Activated T-cell treated with anti-CD3 and anti-CD28 coated beads, Interleukin-2, amount 50 U/mL, for 48 hours (primary cell): ENCODE results near the gene KCNT1.

ENCODE experiments used
- DNase-seq, 2 experiments: peaks; one replicate each; pipeline ENCODE4 v3.0.0-alpha.2; 2020

The KCNT1 gene

GRCh38 chr9:135673941-135674340 is 28.0 kb upstream of the KCNT1 start:
- DNase-seq: no peak

GRCh38 chr9:135674977-135675376 is 27.0 kb upstream of the KCNT1 start:
- no peak for DNase-seq

GRCh38 chr9:135676891-135677290 is 25.1 kb upstream of the KCNT1 start:
- DNase-seq: no peak

- DNase-seq: no peak
These were observed 24.3 kb upstream of the KCNT1 start for GRCh38 chr9:135677641-135678168.

GRCh38 chr9:135678236-135679017 is 23.6 kb upstream of the KCNT1 start:
- DNase-seq: no peak

GRCh38 chr9:135680056-135680455 is 21.9 kb upstream of the KCNT1 start:
- DNase-seq: no peak

GRCh38 chr9:135681161-135681560 is 20.8 kb upstream of the KCNT1 start:
- no peak for DNase-seq

- DNase-seq: no peak
These were observed 18.5 kb upstream of the KCNT1 start for GRCh38 chr9:135683401-135684034.

GRCh38 chr9:135684691-135685090 is 17.3 kb upstream of the KCNT1 start:
- no peak for DNase-seq

- DNase-seq: no peak
These were observed 14.8 kb upstream of the KCNT1 start for GRCh38 chr9:135687216-135687615.

GRCh38 chr9:135689011-135689410 is 13.0 kb upstream of the KCNT1 start:
- DNase-seq: no peak

- DNase-seq: no peak
These were observed 11.0 kb upstream of the KCNT1 start for GRCh38 chr9:135690836-135691570.

- no peak for DNase-seq
These were observed 9.6 kb upstream of the KCNT1 start for GRCh38 chr9:135692410-135692809.

- DNase-seq: no peak
These were observed 8.7 kb upstream of the KCNT1 start for GRCh38 chr9:135693265-135693664.

GRCh38 chr9:135693771-135694170 is 8.2 kb upstream of the KCNT1 start:
- DNase-seq: no peak

- DNase-seq: no peak
These were observed 7.6 kb upstream of the KCNT1 start for GRCh38 chr9:135694414-135694813.

GRCh38 chr9:135695036-135695435 is 6.9 kb upstream of the KCNT1 start:
- no peak for DNase-seq

- DNase-seq: no peak
These were observed 6.3 kb upstream of the KCNT1 start for GRCh38 chr9:135695642-135696041.

GRCh38 chr9:135696446-135696845 is 5.5 kb upstream of the KCNT1 start:
- DNase-seq: no peak

- DNase-seq: no peak
These were observed 4.8 kb upstream of the KCNT1 start for GRCh38 chr9:135697226-135697625.

GRCh38 chr9:135698236-135698635 is 3.7 kb upstream of the KCNT1 start:
- no peak for DNase-seq

GRCh38 chr9:135698767-135699166 is 3.2 kb upstream of the KCNT1 start:
- DNase-seq: no peak

GRCh38 chr9:135699440-135699839 is 2.5 kb upstream of the KCNT1 start, which contains the start of gene SOHLH1:
TSS of gene SOHLH1 (minus strand) at chr9:135699481. CDS start at chr9:135699467, 14 bp downstream.
- DNase-seq: no peak

GRCh38 chr9:135700525-135700924 is 1.5 kb upstream of the KCNT1 start:
- no peak for DNase-seq
